ENCODE results near the gene TGOLN2.

DNA sequence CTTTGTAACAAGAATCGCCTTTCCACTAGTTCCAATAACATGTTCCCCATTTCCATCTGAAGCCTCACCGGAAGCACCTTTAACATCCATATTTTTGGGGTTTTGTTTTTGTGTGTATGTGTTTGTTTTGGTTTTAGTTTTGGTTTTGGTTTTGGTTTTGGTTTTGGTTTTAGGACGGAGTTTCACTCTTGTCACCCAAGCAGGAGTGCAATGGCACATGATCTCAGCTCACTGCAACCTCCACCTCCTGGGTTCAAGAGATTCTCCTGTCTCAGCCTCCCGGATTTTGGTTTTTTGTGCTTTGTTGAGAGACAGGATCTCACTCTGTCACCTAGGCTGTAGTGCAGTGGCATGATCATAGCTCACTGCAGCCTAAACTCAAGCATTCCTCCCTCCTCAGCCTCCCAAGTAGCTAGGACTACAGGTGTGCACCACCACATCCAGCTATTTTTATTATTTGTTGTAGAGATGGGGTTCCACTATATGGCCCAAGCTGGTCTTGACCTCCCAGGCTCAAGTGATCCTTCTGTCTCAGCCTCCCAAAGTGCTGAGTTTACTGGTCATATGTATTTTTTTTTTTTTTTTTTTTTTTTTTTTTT is 36.3 kb downstream of the TGOLN2 start:
- TF ChIP-seq POLR2A (IDR thresholded peaks at IDR 0.05; ENCODE audit: low read length) (no peak), GATA1 (IDR thresholded peaks at IDR 0.05; ENCODE audit: low read depth, low read length) (no peak)

Data from erythroblast (primary cell).